A673 (cell line): Measurements from ENCODE around the gene ZFYVE28.

ENCODE experiments used
- CTCF ChIP-seq: fragments of 300-800, 200-600 bp; sonication (generic); conservative IDR thresholded peaks from 2 replicates; pipeline ENCODE4 v1.5.1; 2017; ENCODE audit warnings: low read depth, mild to moderate bottlenecking, antibody characterized with exemption, low read length, moderate library complexity, mixed read lengths
- EZH2 ChIP-seq: fragments of 200-600 bp; sonication (generic); IDR thresholded peaks from 2 replicates; pipeline ENCODE4 v1.6.1; 2017; ENCODE audit warnings: borderline replicate concordance, low read depth, mild to moderate bottlenecking, mixed read lengths, antibody characterized with exemption, low read length; ENCODE audit not compliant: poor library complexity, severe bottlenecking

GRCh38 chr4:2253160-2254084 is 165.0 kb downstream of the ZFYVE28 start:
- no peak for TF ChIP-seq CTCF
- no peak for TF ChIP-seq EZH2
